ENCODE measurements around the gene CBLB. TPM values are rescaled to one million over a fixed set of nuclear protein-coding genes. Genes with fewer than 3 reads are reported as not detected.

The CBLB gene
- total RNA-seq, 5 donors from 2014 or later (not counting 1 experiment from before 2014, with no cell fraction given), result 81.3 to 120 (median 99.6) TPM

- Histone ChIP-seq H3K27ac (ENCODE audit: low read length) (no peak overlapping the region), H3K4me3 (ENCODE audit: control insufficient read depth in 1 of 2, extremely low read depth in 1 of 2, low read length in 1 of 2) (no peak overlapping the region), H3K9me3 (no peaks in the 10 kb centered on the region), H3K27me3 (replicated peaks in 1 of 2; ENCODE audit: control insufficient read depth in 2 of 2, extremely low read depth in 1 of 2, insufficient read depth in 2 of 2, low read length in 1 of 2) (peaks cover 0 to 2% of the 10 kb centered on the region in 2 experiments), H3K36me3 (ENCODE audit: control insufficient read depth in 2 of 2, extremely low read depth in 1 of 2, insufficient read depth in 1 of 2, low read length in 1 of 2) (no peaks in the 10 kb centered on the region), H3K4me1 (ENCODE audit: control insufficient read depth in 1 of 2, extremely low read depth in 1 of 2, insufficient read depth in 2 of 2, low read length in 2 of 2) (no peaks in the 10 kb centered on the region)
- DNase-seq (no peak), ATAC-seq (replicated peaks in 1 of 4) (no peak)
- Mint-ChIP-seq H3K27ac (no peak overlapping the region), H3K4me1 (no peaks in the 10 kb centered on the region), H3K36me3 (no peaks in the 10 kb centered on the region), H3K4me3 (no peak overlapping the region), H3K9me3 (no peaks in the 10 kb centered on the region), H3K27me3 (no peaks in the 10 kb centered on the region)
- POLR2A ChIA-PET, result no interaction called here
- CTCF ChIA-PET, result no interaction called here
- no CpG with 5 or more reads among the region's 2 CpGs for WGBS (ENCODE audit: insufficient coverage)
Observed at GRCh38 chr3:105899516-105899915, 30.7 kb upstream of the CBLB start.

GRCh38 chr3:105891101-105891500, 22.3 kb upstream of the CBLB start:
- H3K4me1 ChIP-seq (ENCODE audit: control insufficient read depth in 1 of 2, extremely low read depth in 1 of 2, insufficient read depth in 2 of 2, low read length in 2 of 2), result peaks cover 0 to 2% of the 10 kb centered on the region in 2 experiments
- H3K4me1 Mint-ChIP-seq, result peaks cover 7 to 12% (median 8%) of the 10 kb centered on the region in 3 donors
- no peaks in the 10 kb centered on the region for H3K36me3 Mint-ChIP-seq
- ATAC-seq (replicated peaks in 1 of 4) (no peak), DNase-seq (peak in 1 of 35 experiments; percentile 2)
- no peaks in the 10 kb centered on the region for H3K27me3 Mint-ChIP-seq
- no peak overlapping the region for H3K27ac ChIP-seq (ENCODE audit: low read length)
- H3K27ac Mint-ChIP-seq, result peak overlapping the region in 1 of 2 donors; percentile 38
- no peaks in the 10 kb centered on the region for H3K9me3 Mint-ChIP-seq
- no peaks in the 10 kb centered on the region for H3K9me3 ChIP-seq
- no CpG with 5 or more reads among the region's 1 CpG for WGBS (ENCODE audit: insufficient coverage)
- H3K4me3 Mint-ChIP-seq, result no peak overlapping the region
- H3K27me3 ChIP-seq (replicated peaks in 1 of 2; ENCODE audit: control insufficient read depth in 2 of 2, extremely low read depth in 1 of 2, insufficient read depth in 2 of 2, low read length in 1 of 2), result no peaks in the 10 kb centered on the region
- ChIA-PET POLR2A (interaction anchor here (0.7 to 0.8 kb wide), 2 partner anchors 17 to 280 kb away, joined by 3 to 4 read pairs; no protein-coding TSS in a partner anchor), CTCF (no interaction called here)
- no peaks in the 10 kb centered on the region for H3K36me3 ChIP-seq (ENCODE audit: control insufficient read depth in 2 of 2, extremely low read depth in 1 of 2, insufficient read depth in 1 of 2, low read length in 1 of 2)
- no peak overlapping the region for H3K4me3 ChIP-seq (ENCODE audit: control insufficient read depth in 1 of 2, extremely low read depth in 1 of 2, low read length in 1 of 2)

GRCh38 chr3:105888621-105889579, 20.1 kb upstream of the CBLB start:
- no peak for ATAC-seq (replicated peaks in 1 of 4)

GRCh38 chr3:105885256-105885655, 16.4 kb upstream of the CBLB start:
- 80% methylated on average over 1 of the region's 2 CpGs for WGBS (ENCODE audit: insufficient coverage)
- POLR2A ChIA-PET, result no interaction called here
- H3K27ac ChIP-seq (ENCODE audit: low read length), result no peak overlapping the region

More at GRCh38 chr3:105888621-105889579, 20.1 kb upstream of the CBLB start:
- Histone ChIP-seq H3K27me3 (replicated peaks in 1 of 2; ENCODE audit: control insufficient read depth in 2 of 2, extremely low read depth in 1 of 2, insufficient read depth in 2 of 2, low read length in 1 of 2) (no peaks in the 10 kb centered on the region), H3K27ac (ENCODE audit: low read length) (no peak overlapping the region), H3K4me1 (ENCODE audit: control insufficient read depth in 1 of 2, extremely low read depth in 1 of 2, insufficient read depth in 2 of 2, low read length in 2 of 2) (peaks cover 0 to 2% of the 10 kb centered on the region in 2 experiments), H3K36me3 (ENCODE audit: control insufficient read depth in 2 of 2, extremely low read depth in 1 of 2, insufficient read depth in 1 of 2, low read length in 1 of 2) (no peaks in the 10 kb centered on the region), H3K4me3 (ENCODE audit: control insufficient read depth in 1 of 2, extremely low read depth in 1 of 2, low read length in 1 of 2) (no peak overlapping the region), H3K9me3 (no peaks in the 10 kb centered on the region)
- Mint-ChIP-seq H3K4me3 (no peak overlapping the region), H3K27me3 (no peaks in the 10 kb centered on the region), H3K36me3 (no peaks in the 10 kb centered on the region), H3K27ac (no peak overlapping the region), H3K4me1 (peaks cover 7 to 12% (median 9%) of the 10 kb centered on the region in 3 donors), H3K9me3 (no peaks in the 10 kb centered on the region)
- ChIA-PET POLR2A (no interaction called here), CTCF (no interaction called here)
- WGBS (ENCODE audit: insufficient coverage), result no CpG with 5 or more reads among the region's 4 CpGs
- no peak for DNase-seq

GRCh38 chr3:105883798-105884377, 15.1 kb upstream of the CBLB start:
- Mint-ChIP-seq H3K27ac (peak overlapping the region in 1 of 2 donors; percentile 13), H3K9me3 (no peaks in the 10 kb centered on the region), H3K4me3 (peak overlapping the region; percentile 73 to 87 (median 82)), H3K36me3 (no peaks in the 10 kb centered on the region), H3K27me3 (no peaks in the 10 kb centered on the region), H3K4me1 (peaks cover 7 to 16% (median 13%) of the 10 kb centered on the region in 3 donors)
- CTCF ChIA-PET, result no interaction called here
- Histone ChIP-seq H3K4me1 (ENCODE audit: control insufficient read depth in 1 of 2, extremely low read depth in 1 of 2, insufficient read depth in 2 of 2, low read length in 2 of 2) (no peaks in the 10 kb centered on the region), H3K27me3 (replicated peaks in 1 of 2; ENCODE audit: control insufficient read depth in 2 of 2, extremely low read depth in 1 of 2, insufficient read depth in 2 of 2, low read length in 1 of 2) (no peaks in the 10 kb centered on the region), H3K4me3 (ENCODE audit: control insufficient read depth in 1 of 2, extremely low read depth in 1 of 2, low read length in 1 of 2) (no peak overlapping the region), H3K9me3 (no peaks in the 10 kb centered on the region), H3K36me3 (ENCODE audit: control insufficient read depth in 2 of 2, extremely low read depth in 1 of 2, insufficient read depth in 1 of 2, low read length in 1 of 2) (no peaks in the 10 kb centered on the region), H3K27ac (ENCODE audit: low read length) (no peak overlapping the region)
- POLR2A ChIA-PET, result interaction anchor here (0.5 to 0.6 kb wide), 2 partner anchors 9 to 316 kb away, joined by 4 to 7 read pairs; no protein-coding TSS in a partner anchor
- WGBS (ENCODE audit: insufficient coverage), result 60% methylated on average over 1 of the region's 1 CpG
- no peak for DNase-seq
- ATAC-seq (replicated peaks in 1 of 4), result no peak

More at GRCh38 chr3:105885256-105885655, 16.4 kb upstream of the CBLB start:
- H3K27me3 Mint-ChIP-seq, result no peaks in the 10 kb centered on the region
- H3K27me3 ChIP-seq (replicated peaks in 1 of 2; ENCODE audit: control insufficient read depth in 2 of 2, extremely low read depth in 1 of 2, insufficient read depth in 2 of 2, low read length in 1 of 2), result no peaks in the 10 kb centered on the region
- no peaks in the 10 kb centered on the region for H3K9me3 Mint-ChIP-seq
- peaks cover 7 to 16% (median 13%) of the 10 kb centered on the region in 3 donors for H3K4me1 Mint-ChIP-seq
- no peak for DNase-seq
- CTCF ChIA-PET, result no interaction called here
- ATAC-seq (replicated peaks in 1 of 4), result no peak
- H3K4me3 Mint-ChIP-seq, result no peak overlapping the region
- no peaks in the 10 kb centered on the region for H3K36me3 Mint-ChIP-seq
- no peak overlapping the region for H3K27ac Mint-ChIP-seq
- no peaks in the 10 kb centered on the region for H3K36me3 ChIP-seq (ENCODE audit: control insufficient read depth in 2 of 2, extremely low read depth in 1 of 2, insufficient read depth in 1 of 2, low read length in 1 of 2)
- no peak overlapping the region for H3K4me3 ChIP-seq (ENCODE audit: control insufficient read depth in 1 of 2, extremely low read depth in 1 of 2, low read length in 1 of 2)
- H3K9me3 ChIP-seq, result no peaks in the 10 kb centered on the region
- no peaks in the 10 kb centered on the region for H3K4me1 ChIP-seq (ENCODE audit: control insufficient read depth in 1 of 2, extremely low read depth in 1 of 2, insufficient read depth in 2 of 2, low read length in 2 of 2)

GRCh38 chr3:105880681-105881290, 12.0 kb upstream of the CBLB start:
- POLR2A ChIA-PET, result interaction anchor here in 1 of 2 donors (0.9 kb wide), 1 partner anchor 13 kb away, joined by 3 read pairs; no protein-coding TSS in a partner anchor
- DNase-seq (no peak), ATAC-seq (replicated peaks in 1 of 4) (no peak)
- H3K4me3 Mint-ChIP-seq, result no peak overlapping the region
- H3K27ac Mint-ChIP-seq, result no peak overlapping the region
- H3K36me3 Mint-ChIP-seq, result no peaks in the 10 kb centered on the region
- H3K27me3 Mint-ChIP-seq, result no peaks in the 10 kb centered on the region
- Histone ChIP-seq H3K4me3 (ENCODE audit: control insufficient read depth in 1 of 2, extremely low read depth in 1 of 2, low read length in 1 of 2) (no peak overlapping the region), H3K27ac (ENCODE audit: low read length) (no peak overlapping the region), H3K27me3 (replicated peaks in 1 of 2; ENCODE audit: control insufficient read depth in 2 of 2, extremely low read depth in 1 of 2, insufficient read depth in 2 of 2, low read length in 1 of 2) (no peaks in the 10 kb centered on the region), H3K9me3 (no peaks in the 10 kb centered on the region), H3K36me3 (ENCODE audit: control insufficient read depth in 2 of 2, extremely low read depth in 1 of 2, insufficient read depth in 1 of 2, low read length in 1 of 2) (no peaks in the 10 kb centered on the region), H3K4me1 (ENCODE audit: control insufficient read depth in 1 of 2, extremely low read depth in 1 of 2, insufficient read depth in 2 of 2, low read length in 2 of 2) (peaks cover 4 to 19% of the 10 kb centered on the region in 2 experiments)
- peaks cover 21 to 42% (median 35%) of the 10 kb centered on the region in 3 donors for H3K4me1 Mint-ChIP-seq
- no peaks in the 10 kb centered on the region for H3K9me3 Mint-ChIP-seq
- CTCF ChIA-PET, result interaction anchor here (0.6 to 0.7 kb wide), 4 partner anchors 40 to 206 kb away, joined by 3 to 4 read pairs (median 3); no protein-coding TSS in a partner anchor
- no CpG with 5 or more reads among the region's 4 CpGs for WGBS (ENCODE audit: insufficient coverage)
